ENCODE results near the gene FIBP.
"Not testable (repeated sequence)": the region's sequence is repeated elsewhere in the genome, so short reads cannot be mapped to it uniquely, and the experiment has no call there.

FIBP gene

GRCh38 chr11:65857853-65858680 lies 30.2 kb downstream of the FIBP start, which contains the start of gene CFL1:
Gene CFL1 (minus strand): TSS chr11:65858180. CDS start chr11:65858099, 81 bp downstream.
- peak; percentile 95 for DNase-seq

- peak; percentile 79 for DNase-seq
These were observed 30.8 kb downstream of the FIBP start for GRCh38 chr11:65857500-65857852.

- peak; percentile 85 for DNase-seq
These were observed 31.4 kb downstream of the FIBP start for GRCh38 chr11:65856689-65857499.

- no peak for DNase-seq
These were observed 32.3 kb downstream of the FIBP start for GRCh38 chr11:65855927-65856363.

GRCh38 chr11:65854852-65855837 lies 33.1 kb downstream of the FIBP start:
- DNase-seq: no peak

GRCh38 chr11:65854161-65854592 lies 34.1 kb downstream of the FIBP start:
- no peak for DNase-seq

- DNase-seq: no peak
These were observed 34.9 kb downstream of the FIBP start for GRCh38 chr11:65853246-65853979.

- DNase-seq: no peak
These were observed 35.6 kb downstream of the FIBP start for GRCh38 chr11:65852508-65853245.

GRCh38 chr11:65851811-65852507 lies 36.3 kb downstream of the FIBP start:
- no peak for DNase-seq

- no peak for DNase-seq
These were observed 37.1 kb downstream of the FIBP start for GRCh38 chr11:65851083-65851579.

GRCh38 chr11:65850217-65851082 lies 37.8 kb downstream of the FIBP start:
- no peak for DNase-seq

- DNase-seq: no peak
These were observed 38.5 kb downstream of the FIBP start for GRCh38 chr11:65849771-65850216.

GRCh38 chr11:65849366-65849765 lies 38.9 kb downstream of the FIBP start:
- no peak for DNase-seq

GRCh38 chr11:65848693-65849092 lies 39.6 kb downstream of the FIBP start:
- not testable (repeated sequence) for DNase-seq

- DNase-seq: no peak
These were observed 40.5 kb downstream of the FIBP start for GRCh38 chr11:65847746-65848145.

GRCh38 chr11:65844231-65844872 lies 43.9 kb downstream of the FIBP start:
- DNase-seq: no peak

GRCh38 chr11:65843811-65844210 lies 44.5 kb downstream of the FIBP start:
- DNase-seq: no peak

- DNase-seq: no peak
These were observed 46.1 kb downstream of the FIBP start for GRCh38 chr11:65842144-65842543.

- DNase-seq: no peak
These were observed 54.1 kb downstream of the FIBP start for GRCh38 chr11:65834202-65834601.

All from activated T-cell treated with anti-CD3 and anti-CD28 coated beads, Interleukin-2, amount 50 U/mL, for 1 hour (primary cell).